OCI-LY7 (cell line): ENCODE results near the gene CLK2.

Source experiments
- EZH2phosphoT487 ChIP-seq: fragments of 200-600 bp; sonication (generic); IDR thresholded peaks from 2 replicates; pipeline ENCODE4 v1.6.1; 2018; ENCODE audit warnings: low read depth, borderline replicate concordance, mild to moderate bottlenecking, mixed run types, antibody characterized with exemption, low read length, moderate library complexity, mixed read lengths
- TF ChIP-seq, protein P1 (sequence below): fragments of 200-600 bp; sonication (generic); conservative IDR thresholded peaks from 2 replicates; pipeline ENCODE4 v1.5.1; 2014; ENCODE audit warnings: mild to moderate bottlenecking, antibody characterized with exemption, low read length, moderate library complexity, mixed read lengths

DNA sequence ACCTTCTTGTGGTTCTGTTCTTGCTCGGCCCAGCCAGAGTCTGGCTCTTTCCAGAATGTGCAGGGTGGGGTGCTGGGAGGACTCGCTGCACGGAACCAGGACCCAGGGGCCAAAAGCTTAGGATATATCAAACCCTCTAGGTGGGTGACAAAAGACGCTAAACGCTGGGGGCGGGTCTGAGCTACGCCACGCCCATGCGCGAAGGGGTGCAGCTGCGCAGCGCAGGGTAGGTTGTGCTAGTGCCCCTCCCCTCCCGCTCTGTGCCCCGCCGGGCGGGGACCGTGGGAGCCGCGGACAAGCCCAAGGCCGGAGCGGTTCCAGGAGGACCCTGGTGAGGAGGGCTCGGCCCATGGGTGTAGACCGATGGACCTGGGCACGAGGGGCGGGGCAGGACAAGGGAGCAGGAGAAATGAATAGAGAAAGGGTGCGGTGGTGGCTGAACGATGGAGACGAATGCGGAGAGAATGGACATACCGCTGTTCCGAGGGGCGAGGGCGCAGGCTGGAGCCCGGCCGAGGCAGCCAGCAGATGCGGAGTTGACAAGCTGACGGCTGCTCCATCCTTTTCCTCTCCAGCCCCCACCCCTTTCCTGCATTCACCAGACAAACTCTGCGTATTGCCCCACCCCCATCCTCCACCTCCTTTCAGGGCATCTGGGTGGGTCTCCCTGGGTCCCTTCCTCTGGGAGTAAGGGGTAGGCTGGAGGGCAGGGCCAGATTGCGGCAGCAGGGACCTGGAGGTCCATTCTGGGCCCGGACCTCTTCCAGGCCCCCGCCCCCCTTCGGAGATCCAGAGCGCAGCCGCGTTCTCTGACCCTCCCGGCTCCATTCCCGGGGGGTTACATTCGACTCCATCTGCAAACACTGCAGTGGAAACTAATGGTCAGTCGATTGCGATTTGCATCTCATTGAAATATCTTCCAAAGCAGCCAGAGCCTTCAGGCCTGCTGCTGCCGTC, 47.6 kb upstream of the CLK2 start, which contains the start of gene RUSC1:
- TF ChIP-seq, protein P1, sequence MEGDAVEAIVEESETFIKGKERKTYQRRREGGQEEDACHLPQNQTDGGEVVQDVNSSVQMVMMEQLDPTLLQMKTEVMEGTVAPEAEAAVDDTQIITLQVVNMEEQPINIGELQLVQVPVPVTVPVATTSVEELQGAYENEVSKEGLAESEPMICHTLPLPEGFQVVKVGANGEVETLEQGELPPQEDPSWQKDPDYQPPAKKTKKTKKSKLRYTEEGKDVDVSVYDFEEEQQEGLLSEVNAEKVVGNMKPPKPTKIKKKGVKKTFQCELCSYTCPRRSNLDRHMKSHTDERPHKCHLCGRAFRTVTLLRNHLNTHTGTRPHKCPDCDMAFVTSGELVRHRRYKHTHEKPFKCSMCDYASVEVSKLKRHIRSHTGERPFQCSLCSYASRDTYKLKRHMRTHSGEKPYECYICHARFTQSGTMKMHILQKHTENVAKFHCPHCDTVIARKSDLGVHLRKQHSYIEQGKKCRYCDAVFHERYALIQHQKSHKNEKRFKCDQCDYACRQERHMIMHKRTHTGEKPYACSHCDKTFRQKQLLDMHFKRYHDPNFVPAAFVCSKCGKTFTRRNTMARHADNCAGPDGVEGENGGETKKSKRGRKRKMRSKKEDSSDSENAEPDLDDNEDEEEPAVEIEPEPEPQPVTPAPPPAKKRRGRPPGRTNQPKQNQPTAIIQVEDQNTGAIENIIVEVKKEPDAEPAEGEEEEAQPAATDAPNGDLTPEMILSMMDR, result no peak
- TF ChIP-seq EZH2phosphoT487, result no peak
